HT-29 (cell line): Measurements from ENCODE around the gene TBRG1. TPM values are rescaled to one million over a fixed set of nuclear protein-coding genes. Genes with fewer than 3 reads are reported as not detected.

Experiments used
- DNase-seq: peaks from one replicate; pipeline ENCODE4 v3.0.0-alpha.2; 2015; ENCODE audit warnings: low spot score
- small RNA-seq: library from RNA; depleted of rRNA; stranded (forward); fragments of <200 nt; gene quantifications from one replicate; pipeline ENCODE3, GENCODE V24; 2014
- total RNA-seq: library from RNA; depleted of rRNA; stranded (reverse); fragments of >200 nt; shearing (Covaris generic); gene quantifications from 2 replicates; pipeline ENCODE4 v1.2.3, GENCODE V29; 2014; rRNA removed

TBRG1 gene
- total RNA-seq, 1 experiment from 2014 or later: 45.8 TPM

DNA sequence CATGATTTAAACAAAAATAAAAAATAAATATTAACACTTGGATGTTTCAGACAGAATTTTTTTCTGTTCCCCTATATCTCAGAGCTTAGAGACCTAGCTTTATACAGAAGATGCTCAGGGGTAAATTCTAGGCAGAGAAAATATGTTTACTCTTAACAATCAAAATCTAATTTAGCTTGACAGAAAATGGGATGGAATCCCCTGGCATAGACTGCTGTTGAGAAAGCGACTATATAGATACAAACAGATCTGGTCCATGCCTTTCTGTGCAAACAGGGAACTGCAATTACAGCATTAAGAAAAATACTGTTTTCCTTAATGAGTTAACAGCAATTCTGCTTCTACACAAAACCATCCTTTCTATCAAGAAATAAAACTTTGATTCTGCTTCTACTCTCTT is 36.3 kb downstream of the TBRG1 start:
- no peak for DNase-seq

DNA sequence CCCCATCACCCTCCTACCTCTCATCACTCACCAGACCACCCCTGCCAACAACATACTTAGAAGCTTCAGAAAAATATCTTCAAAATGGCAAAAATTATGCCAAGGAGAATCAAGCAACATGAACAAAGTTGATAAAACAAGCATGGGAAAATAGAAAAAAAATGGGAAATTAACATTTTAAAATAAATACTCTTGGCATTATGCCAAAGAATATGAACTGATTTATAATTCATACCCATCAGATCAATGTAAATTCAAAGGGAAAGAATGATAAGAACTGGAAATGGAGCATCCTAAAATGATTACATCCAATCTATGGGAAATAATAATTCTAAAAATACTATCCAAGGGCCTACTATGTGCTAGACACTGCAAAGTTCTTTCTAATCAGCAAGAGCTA is 38.9 kb downstream of the TBRG1 start:
- no peak for DNase-seq

DNA sequence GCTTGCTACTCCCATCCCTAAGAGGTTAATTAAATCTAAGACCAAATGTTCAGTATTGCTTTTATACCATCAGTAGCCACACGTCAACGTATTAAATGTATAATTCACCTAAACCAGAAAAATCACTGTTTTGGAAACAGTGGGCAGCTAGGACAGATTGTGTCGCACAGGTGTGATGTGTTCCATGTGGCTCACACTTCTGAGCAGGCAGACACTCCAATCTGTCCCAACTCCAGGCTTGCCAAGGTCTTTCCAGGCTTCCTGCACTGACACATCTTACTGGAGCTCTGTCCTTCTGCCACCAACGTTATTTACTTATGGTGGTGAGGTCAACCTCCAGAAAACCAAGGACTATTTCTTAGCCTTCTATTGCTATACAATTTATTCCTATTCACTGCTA is 39.4 kb downstream of the TBRG1 start:
- DNase-seq: no peak

DNA sequence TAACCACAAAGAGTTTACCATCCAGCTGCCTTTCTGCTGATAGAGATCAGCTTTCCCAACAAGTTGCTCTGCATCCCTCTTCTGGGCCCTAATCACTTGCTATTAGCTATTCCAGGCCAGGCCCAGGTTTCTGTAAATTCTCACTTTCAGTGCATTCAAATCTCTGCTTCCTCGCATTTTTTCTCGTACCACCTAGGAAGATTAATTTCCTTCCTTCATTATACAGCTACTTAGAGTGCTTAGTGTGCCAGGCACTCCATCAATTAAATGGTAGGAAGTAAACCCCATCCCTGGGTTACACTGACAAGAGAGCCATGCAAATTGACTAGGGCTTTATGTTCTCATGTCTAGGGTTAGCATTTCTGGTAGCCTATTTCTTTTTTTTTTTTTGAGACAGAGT is 41.2 kb downstream of the TBRG1 start:
- DNase-seq: no peak

- no peak for DNase-seq
Observed at GRCh38 chr11:124667601-124668000, 44.9 kb downstream of the TBRG1 start.

DNA sequence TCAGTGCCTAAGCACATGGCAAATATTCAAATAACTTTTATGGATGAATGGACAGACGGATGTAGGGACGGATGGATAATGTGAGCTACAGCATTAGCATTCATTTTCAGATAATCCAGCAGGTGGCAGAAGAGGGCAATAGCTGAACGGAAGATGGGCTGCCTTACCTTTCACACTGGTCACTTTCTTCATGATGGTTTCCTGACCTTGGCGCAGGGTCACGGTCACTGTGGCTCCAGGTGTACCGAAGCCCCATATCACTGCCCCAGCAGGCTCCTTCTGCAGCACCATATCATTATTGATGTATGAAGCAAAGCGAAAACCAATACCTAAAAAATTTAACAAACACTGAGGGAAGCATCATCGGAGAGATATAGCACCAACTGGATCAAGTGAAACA is 46.5 kb downstream of the TBRG1 start:
- peak; percentile 81 for DNase-seq

GRCh38 chr11:124670732-124671131 is 48.1 kb downstream of the TBRG1 start:
- no peak for DNase-seq

DNA sequence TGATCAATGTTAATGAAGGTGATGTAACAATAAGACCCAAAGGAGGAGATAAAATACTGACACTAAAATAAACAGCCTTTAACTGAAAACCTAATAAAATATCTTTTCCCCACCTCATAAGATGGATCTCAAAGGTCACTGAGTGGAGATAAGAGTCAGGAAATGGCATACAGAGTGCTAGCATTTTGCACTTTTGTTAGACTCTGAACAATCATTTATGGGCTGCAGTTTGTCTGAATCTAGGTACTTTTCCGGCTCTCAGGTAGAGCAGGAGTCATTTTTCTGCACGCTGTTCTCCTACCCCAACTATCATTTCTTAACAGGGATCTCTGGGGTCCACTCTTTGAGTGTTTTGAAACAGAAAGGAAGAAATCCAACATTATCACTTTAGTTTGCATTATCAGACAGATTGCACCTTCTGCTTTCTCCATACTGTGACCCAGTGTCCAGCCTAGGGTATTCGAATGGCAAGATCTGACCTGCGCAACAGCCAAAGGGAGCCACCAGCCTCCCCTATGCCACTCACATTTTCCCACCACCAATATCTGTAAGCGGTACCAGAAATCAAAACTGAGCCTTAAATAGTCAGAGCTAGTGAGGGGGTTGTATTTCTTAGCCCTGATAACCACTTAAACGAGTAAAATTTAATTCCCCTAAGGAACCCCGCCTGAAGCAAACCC is 50.0 kb downstream of the TBRG1 start:
- DNase-seq: peak; percentile 38

GRCh38 chr11:124673333-124674167 is 50.9 kb downstream of the TBRG1 start, which contains the start of the genes SIAE and SPA17:
Gene SIAE (minus strand): TSS chr11:124673739. CDS start chr11:124673708, 31 bp downstream.
Gene SPA17 (plus strand): TSS chr11:124673904. CDS start chr11:124675265, 1,361 bp downstream.
- DNase-seq: peak; percentile 92

DNA sequence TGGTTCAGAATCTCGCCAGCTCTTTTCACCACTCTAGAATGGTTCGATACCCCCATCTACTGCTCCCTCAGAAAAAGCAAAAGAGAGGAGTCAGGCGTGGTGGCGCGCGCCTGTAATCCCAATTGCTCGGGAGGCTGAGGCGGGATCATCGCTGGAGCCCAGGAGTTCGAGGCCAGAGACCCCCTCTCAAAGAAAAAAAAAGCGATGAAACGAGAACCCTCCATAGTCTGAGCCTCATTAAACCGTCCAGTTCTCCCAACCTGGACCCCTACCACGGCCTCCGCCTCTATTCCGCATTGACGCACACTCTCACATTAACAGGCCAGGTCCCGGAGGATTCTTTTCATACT is 51.5 kb downstream of the TBRG1 start:
- no peak for DNase-seq

DNA sequence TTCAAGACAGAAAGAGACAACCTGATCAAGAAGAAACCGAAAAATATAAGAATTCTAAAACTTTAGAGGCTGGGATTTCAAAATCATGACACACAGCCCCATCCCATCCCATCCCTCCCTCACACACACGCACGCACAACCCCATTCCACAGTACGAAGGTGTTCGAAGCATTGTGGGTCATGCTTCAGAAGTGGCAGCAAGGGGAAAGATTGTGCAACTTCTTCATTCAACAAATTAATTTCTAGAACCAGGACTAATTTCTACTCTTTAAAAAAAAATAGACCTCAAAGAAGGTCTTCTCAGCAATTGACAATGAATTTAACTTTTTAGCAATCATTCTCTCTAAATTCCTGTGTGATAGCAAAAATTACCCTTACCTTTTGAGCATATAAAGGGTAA is 51.9 kb downstream of the TBRG1 start:
- no peak for DNase-seq

DNA sequence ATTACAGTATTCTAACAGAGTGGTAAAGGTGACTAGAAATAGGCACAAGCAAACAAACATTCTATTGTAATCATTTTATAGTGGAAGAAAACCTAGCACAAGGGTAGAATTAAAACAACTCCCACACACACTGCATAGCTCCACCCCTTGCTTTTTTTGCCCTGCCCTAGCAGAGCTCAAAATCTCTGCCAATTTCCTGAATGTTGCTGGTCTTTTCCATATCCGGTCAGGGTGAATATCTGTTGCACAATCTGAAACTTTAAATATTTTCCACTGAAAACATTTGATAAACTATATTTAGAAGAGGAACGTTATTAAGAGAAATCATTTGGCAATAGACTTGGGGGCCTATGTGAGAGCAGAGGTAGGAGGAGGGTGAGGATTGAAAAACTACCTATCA is 53.7 kb downstream of the TBRG1 start:
- DNase-seq: no peak

DNA sequence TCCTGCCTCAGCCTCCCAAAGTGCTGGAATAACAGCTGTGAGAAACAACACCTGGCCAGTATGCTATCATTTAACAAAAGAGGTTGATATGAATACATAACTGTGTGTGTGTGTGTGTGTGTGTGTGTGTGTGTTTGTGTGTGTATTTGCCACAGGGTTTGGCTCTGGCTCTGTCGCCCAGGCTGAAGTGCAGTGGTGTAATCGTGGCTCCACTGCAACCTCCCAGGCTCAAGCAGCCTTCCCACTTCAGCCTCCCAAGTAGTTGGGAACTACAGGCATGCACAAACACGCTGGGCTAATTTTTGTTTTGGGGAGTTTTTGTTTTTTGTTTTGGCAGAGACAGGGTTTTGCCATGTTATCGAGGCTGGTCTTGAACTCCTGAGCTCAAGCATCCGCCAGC is 55.8 kb downstream of the TBRG1 start:
- DNase-seq: no peak

GRCh38 chr11:124681421-124681820 is 58.8 kb downstream of the TBRG1 start:
- DNase-seq: no peak

DNA sequence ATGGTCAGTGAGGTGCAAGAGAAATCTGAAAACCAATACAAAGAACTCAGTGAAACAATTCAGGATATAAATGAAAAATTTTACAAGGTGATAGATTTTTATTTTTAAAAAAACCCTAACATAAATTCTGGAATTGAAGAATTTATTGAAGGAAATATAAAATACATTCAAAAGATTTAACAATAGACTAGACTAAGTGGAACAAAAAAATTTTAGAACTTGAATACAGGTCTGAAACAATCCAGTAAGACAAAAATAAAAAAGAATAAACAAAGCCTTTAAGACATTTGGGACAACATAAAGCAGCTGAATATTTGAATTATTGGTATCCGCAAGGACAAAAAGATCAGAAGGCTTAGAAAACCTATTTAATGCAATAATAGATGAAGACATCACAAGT is 59.8 kb downstream of the TBRG1 start:
- no peak for DNase-seq

Small RNA genes lying within 50 kb of the gene (small RNA-seq; reads per million reads assigned to genes)
- gene RNA5SP352: not detected

Other genes starting within 250 kb of the TBRG1 start
- not detected in 2 replicates for gene OR8B2, start 238.4 kb upstream of the TBRG1 start, total RNA-seq
- not detected in 2 replicates for gene OR8B3, start 223.8 kb upstream of the TBRG1 start, total RNA-seq
- gene OR8B4, start 198.0 kb upstream of the TBRG1 start, total RNA-seq: not detected in 2 replicates
- gene OR8B8, start 177.2 kb upstream of the TBRG1 start, total RNA-seq: not detected in 2 replicates
- gene OR8B12, start 79.2 kb upstream of the TBRG1 start, total RNA-seq: not detected in 2 replicates
- gene OR8A1, start 52.9 kb upstream of the TBRG1 start, total RNA-seq: not detected in 2 replicates
- gene PANX3, start 11.4 kb upstream of the TBRG1 start, total RNA-seq: not detected in 2 replicates
- 6.8 and 6.9 TPM in 2 replicates for gene SIAE, start 50.9 kb downstream of the TBRG1 start, total RNA-seq
- 2.9 and 7.2 TPM in 2 replicates for gene SPA17, start 51.0 kb downstream of the TBRG1 start, total RNA-seq
- 9.9 and 12.4 TPM in 2 replicates for gene NRGN, start 117.1 kb downstream of the TBRG1 start, total RNA-seq
- 137 and 149 TPM in 2 replicates for gene VSIG2, start 129.4 kb downstream of the TBRG1 start, total RNA-seq
- 31.1 and 38.2 TPM in 2 replicates for gene ESAM, start 139.4 kb downstream of the TBRG1 start, total RNA-seq
- 24.2 and 27.5 TPM in 2 replicates for gene MSANTD2, start 177.5 kb downstream of the TBRG1 start, total RNA-seq
- 3.8 and 5.5 TPM in 2 replicates for gene ROBO3, start 242.6 kb downstream of the TBRG1 start, total RNA-seq